BE2C (cell line): ENCODE measurements around the gene SV2C.

Experiments
- DNase-seq: peaks from one replicate; pipeline ENCODE4 v3.0.0-alpha.2; 2020
- H3K27me3 ChIP-seq: fragments of 250-450 bp; sonication (Bioruptor Pico); 2 replicates; pipeline ENCODE4 v1.5.1; 2020; ENCODE audit warnings: mild to moderate bottlenecking
- H3K36me3 ChIP-seq: fragments of 250-450 bp; sonication (Bioruptor Pico); 2 replicates; pipeline ENCODE4 v1.5.1; 2020; ENCODE audit warnings: mild to moderate bottlenecking
- H3K4me1 ChIP-seq: fragments of 250-450 bp; sonication (Bioruptor Pico); 2 replicates; pipeline ENCODE4 v1.5.1; 2020
- H3K4me3 ChIP-seq: 2 replicates; pipeline ENCODE4 v1.5.1; 2011; ENCODE audit warnings: low read depth, low read length
- H3K9me3 ChIP-seq: fragments of 250-450 bp; sonication (Bioruptor Pico); 2 replicates; pipeline ENCODE4 v1.5.1; 2020
- CTCF ChIP-seq: IDR thresholded peaks from 2 replicates; pipeline ENCODE4 v1.5.1; 2012; ENCODE audit warnings: mild to moderate bottlenecking, low read depth, low read length

SV2C gene

GRCh38 chr5:76174101-76174500, 90.9 kb downstream of the SV2C start:
- Histone ChIP-seq H3K9me3 (no peaks in the 10 kb centered on the region), H3K4me3 (no peak overlapping the region), H3K36me3 (no peaks in the 10 kb centered on the region), H3K27me3 (peaks cover 3% of the 10 kb centered on the region; the same call in 1 of the 2 replicates), H3K4me1 (no peaks in the 10 kb centered on the region)
- no peak for DNase-seq
- no peak for TF ChIP-seq CTCF

- Histone ChIP-seq H3K27me3 (peaks cover 9% of the 10 kb centered on the region; the same call in 1 of the 2 replicates), H3K36me3 (no peaks in the 10 kb centered on the region), H3K4me1 (no peaks in the 10 kb centered on the region), H3K4me3 (no peak overlapping the region), H3K9me3 (no peaks in the 10 kb centered on the region)
- peak; percentile 97 for TF ChIP-seq CTCF
- peak; percentile 62 for DNase-seq
These were observed 92.0 kb downstream of the SV2C start for GRCh38 chr5:76175051-76175666.

GRCh38 chr5:76175821-76176403, 92.7 kb downstream of the SV2C start:
- no peaks in the 10 kb centered on the region for H3K36me3 ChIP-seq
- H3K4me1 ChIP-seq, result no peaks in the 10 kb centered on the region
- H3K4me3 ChIP-seq, result no peak overlapping the region
- no peak for DNase-seq
- TF ChIP-seq CTCF, result no peak
- peaks cover 9% of the 10 kb centered on the region; the same call in 1 of the 2 replicates for H3K27me3 ChIP-seq
- no peaks in the 10 kb centered on the region for H3K9me3 ChIP-seq

- Histone ChIP-seq H3K4me3 (no peak overlapping the region), H3K9me3 (no peaks in the 10 kb centered on the region), H3K36me3 (no peaks in the 10 kb centered on the region), H3K27me3 (peaks cover 9% of the 10 kb centered on the region; the same call in 1 of the 2 replicates), H3K4me1 (no peaks in the 10 kb centered on the region)
- DNase-seq, result no peak
- TF ChIP-seq CTCF, result no peak
These were observed 94.8 kb downstream of the SV2C start for GRCh38 chr5:76177978-76178377.

- Histone ChIP-seq H3K36me3 (no peaks in the 10 kb centered on the region), H3K27me3 (peaks cover 9% of the 10 kb centered on the region; the same call in 1 of the 2 replicates), H3K4me3 (no peak overlapping the region), H3K4me1 (no peaks in the 10 kb centered on the region), H3K9me3 (no peaks in the 10 kb centered on the region)
- no peak for DNase-seq
- no peak for TF ChIP-seq CTCF
These were observed 95.7 kb downstream of the SV2C start for GRCh38 chr5:76178913-76179312.
